HepG2 (cell line): Measurements from ENCODE around the gene DIAPH3. TPM values are rescaled to one million over a fixed set of nuclear protein-coding genes. Genes with fewer than 3 reads are reported as not detected.

Experiments used
- ATAC-seq: fragments of 200-7000 bp; cut with Tn5 transposase; 3 replicates; pipeline ENCODE4 v1.9.1; 2020; ENCODE audit warnings: mild to moderate bottlenecking, moderate library complexity
- BruUV-seq: library from RNA; stranded (reverse); fragments of 400-500 nt; replicated peaks from 2 replicates; lab custom pipeline; 2021; lab: Mats Ljungman, UMichigan
- CTCF ChIA-PET: fragments of 300-600 bp; formaldehyde crosslinking; extraction: SDS; loops from one replicate; lab custom pipeline; 2021; ENCODE audit warnings: low total read pairs, inconsistent platforms, low intra/inter-chr PET ratio; lab: Yijun Ruan, JAX
- POLR2A ChIA-PET: fragments of 350-600 bp; sonication (Branson Sonifier 250); formaldehyde crosslinking; loops from one replicate; lab custom pipeline; 2020; ENCODE audit warnings: antibody characterized with exemption, inconsistent platforms; lab: Yijun Ruan, JAX
- DNase-seq: peaks from one replicate; pipeline ENCODE4 v3.0.0-alpha.2; 2015; ENCODE audit warnings: low spot score
- FAIRE-seq: peaks from 3 replicates; lab custom pipeline; 2011; peaks lifted over from hg19 to GRCh38; lab: Jason Lieb, UNC
- H2AFZ ChIP-seq: one replicate; pipeline ENCODE4 v1.6.1; 2011; ENCODE audit warnings: low read length, inconsistent platforms
- H3K27ac ChIP-seq: fragments of 300-600 bp; 3 replicates; pipeline ENCODE4 v1.8.0; 2011; ENCODE audit warnings: mixed run types, mild to moderate bottlenecking, mixed read lengths, low read length, inconsistent platforms; ENCODE audit not compliant: insufficient read depth; ENCODE audit errors: extremely low read length
- H3K27me3 ChIP-seq, 2 experiments: fragments of 200-600 bp in 1 of 2; 2 replicates in 1 of 2; 3 replicates in 1 of 2; pipeline versions ENCODE4 v1.6.0 to v1.8.0; 2011; ENCODE audit warnings: low read length in 2 of 2, mild to moderate bottlenecking in 2 of 2, moderate library complexity in 2 of 2, inconsistent platforms in 1 of 2; ENCODE audit not compliant: insufficient read depth in 2 of 2, control insufficient read depth in 1 of 2
- H3K36me3 ChIP-seq, 2 experiments: fragments of 200-600 bp in 1 of 2; replicated peaks in 1 of 2; 2 replicates in 1 of 2; 3 replicates in 1 of 2; pipeline versions ENCODE4 v1.5.1 to v1.8.0; 2011; ENCODE audit warnings: low read length in 2 of 2, inconsistent platforms in 1 of 2; ENCODE audit not compliant: insufficient read depth in 2 of 2, control insufficient read depth in 1 of 2
- H3K4me1 ChIP-seq: 2 replicates; pipeline ENCODE4 v1.5.1; 2012; ENCODE audit warnings: low read length, inconsistent platforms; ENCODE audit not compliant: insufficient read depth
- H3K4me2 ChIP-seq: 2 replicates; pipeline ENCODE4 v1.6.0; 2011; ENCODE audit warnings: low read depth, low read length, inconsistent platforms
- H3K4me3 ChIP-seq, 3 experiments: fragments of 200-600 bp in 1 of 3; sonication (generic), shearing (Covaris generic) in 1 of 3; replicated peaks in 1 of 3; 2 replicates each; pipeline ENCODE4 v1.5.1; 2011 to 2016; ENCODE audit warnings: low read length in 3 of 3, inconsistent platforms in 2 of 3, low read depth in 2 of 3, mild to moderate bottlenecking in 2 of 3, control low read depth in 1 of 3, mixed read lengths in 1 of 3; ENCODE audit not compliant: insufficient read depth in 1 of 3
- H3K79me2 ChIP-seq: one replicate; pipeline ENCODE4 v1.6.1; 2011; ENCODE audit warnings: low read length, inconsistent platforms; ENCODE audit not compliant: insufficient read depth
- H3K9ac ChIP-seq: 2 replicates; pipeline ENCODE4 v1.6.0; 2011; ENCODE audit warnings: mild to moderate bottlenecking, low read depth, low read length, inconsistent platforms; ENCODE audit not compliant: insufficient read depth
- H3K9me3 ChIP-seq: 2 replicates; pipeline ENCODE4 v1.5.1; 2012; ENCODE audit warnings: mild to moderate bottlenecking, low read length
- H4K20me1 ChIP-seq: 2 replicates; pipeline ENCODE4 v1.6.0; 2011; ENCODE audit warnings: inconsistent platforms, mild to moderate bottlenecking, low read length, moderate library complexity; ENCODE audit not compliant: insufficient read depth
- CENPT ChIP-seq: sonication (generic); formaldehyde crosslinking; IDR thresholded peaks from 2 replicates; pipeline ENCODE4 v1.8.0; 2022; ENCODE audit warnings: low read depth, mild to moderate bottlenecking, moderate library complexity, missing genetic modification reagents
- DPF2 ChIP-seq: sonication (generic); formaldehyde crosslinking; IDR thresholded peaks from 2 replicates; pipeline ENCODE4 v1.4.0; 2020; ENCODE audit warnings: mild to moderate bottlenecking, low read depth, missing genetic modification reagents, borderline replicate concordance
- E2F2 ChIP-seq: sonication (generic); formaldehyde crosslinking; IDR thresholded peaks from 2 replicates; pipeline ENCODE4 v1.4.0; 2020; ENCODE audit warnings: missing genetic modification reagents, borderline replicate concordance
- KDM3A ChIP-seq: IDR thresholded peaks from 2 replicates; pipeline ENCODE4 v1.6.1; 2018; ENCODE audit warnings: low read depth, missing compliant biosample characterization
- MAFF ChIP-seq: IDR thresholded peaks from 2 replicates; pipeline ENCODE4 v1.6.1; 2011; ENCODE audit warnings: low read depth, low read length, improper control_type of control experiment
- NFYB ChIP-seq: sonication (generic); formaldehyde crosslinking; IDR thresholded peaks from 2 replicates; pipeline ENCODE4 v1.4.0; 2020; ENCODE audit warnings: missing genetic modification reagents
- SYNCRIP ChIP-seq: fragments of 200-400 bp; formaldehyde crosslinking; IDR thresholded peaks from 2 replicates; pipeline ENCODE4 v1.6.1; 2018; ENCODE audit warnings: mild to moderate bottlenecking, low read depth, low read length; ENCODE audit not compliant: insufficient read depth
- ZNF101 ChIP-seq: sonication (generic); formaldehyde crosslinking; IDR thresholded peaks from 2 replicates; pipeline ENCODE4 v1.4.0; 2020; ENCODE audit warnings: mild to moderate bottlenecking, low read depth, missing genetic modification reagents, borderline replicate concordance
- ZNF383 ChIP-seq: sonication (generic); formaldehyde crosslinking; IDR thresholded peaks from 2 replicates; pipeline ENCODE4 v1.4.0; 2020; ENCODE audit warnings: missing genetic modification reagents, mild to moderate bottlenecking, borderline replicate concordance
- ZNF646 ChIP-seq: sonication (generic); formaldehyde crosslinking; IDR thresholded peaks from 2 replicates; pipeline ENCODE4 v1.9.0; 2021; ENCODE audit warnings: mild to moderate bottlenecking, missing genetic modification reagents
- ZNF703 ChIP-seq: sonication (generic); formaldehyde crosslinking; IDR thresholded peaks from 2 replicates; pipeline ENCODE4 v1.5.1; 2020; ENCODE audit warnings: missing genetic modification reagents, mild to moderate bottlenecking, moderate library complexity, borderline replicate concordance
- WGBS: methylation state at CpG from one replicate; pipeline ENCODE4 v1.1.6; 2017; ENCODE audit warnings: low lambda C conversion rate; 5-methylcytosine and 5-hydroxymethylcytosine counted together
- in situ Hi-C: cut with HindIII; loops from 2 replicates; pipeline ENCODE4 v1.10.0; 2017; ENCODE audit warnings: low pct_unique_long_range_greater_than_20kb; ENCODE audit not compliant: extremely low pct_ligation_motif_present
- intact Hi-C: fragments of 100-400 bp; cut with micrococcal nuclease; formaldehyde crosslinking; loops from one replicate; pipeline ENCODE4 v1.10.0; 2022; ENCODE audit not compliant: unreplicated experiment
- polyA plus RNA-seq, 8 experiments: library from polyadenylated mRNA; depleted of rRNA in 3 of 8; stranded (reverse) in 7 of 8; unstranded in 1 of 8; fragments of >200 nt; fragmentation: Illumina TruSeq in 4 of 8; extraction: Trizol in 4 of 8; gene quantifications; 2 replicates each; pipeline versions ENCODE4 v1.2.1 to v1.2.3, GENCODE V29; 2011 to 2016; ENCODE audit warnings: low read depth in 4 of 8, missing spikeins in 1 of 8, mixed read lengths in 1 of 8; ENCODE audit not compliant: insufficient read depth in 1 of 8
- total RNA-seq, 5 experiments: library from RNA; depleted of rRNA; stranded (reverse); fragments of >200 nt; fragmentation: Illumina TruSeq; extraction: Trizol; gene quantifications; 2 replicates each; pipeline ENCODE4 v1.2.3, GENCODE V29; 2016; ENCODE audit warnings: low read depth in 1 of 5

DIAPH3 gene
- total and polyA plus RNA-seq, 2 of the 13 experiments (the other 11 are each of a cell fraction or from before 2014, with no cell fraction given) = 4.0 to 9.3 TPM

- no peak for TF ChIP-seq CENPT (CRISPR knock-in tag)
- TF ChIP-seq E2F2 (CRISPR knock-in tag) = no peak
Measured at GRCh38 chr13:59689057-59689456, 474.7 kb downstream of the DIAPH3 start (continued).

GRCh38 chr13:59686798-59687394, 476.8 kb downstream of the DIAPH3 start:
- ATAC-seq (no peak), DNase-seq (no peak), FAIRE-seq (no peak)
- no peak overlapping the region for H3K27ac ChIP-seq
- in situ Hi-C loops (loop anchor here (10.0 kb wide), 2 partner anchors 88 to 218 kb away; no protein-coding TSS in a partner anchor), intact Hi-C loops (no loop called here)
- H3K9ac ChIP-seq = no peak overlapping the region
- no peaks in the 10 kb centered on the region for H3K79me2 ChIP-seq
- TF ChIP-seq DPF2 (CRISPR knock-in tag) = no peak
- TF ChIP-seq MAFF = no peak
- TF ChIP-seq ZNF703 (CRISPR knock-in tag) = no peak
- no peak for TF ChIP-seq ZNF101 (CRISPR knock-in tag)
- no peak for TF ChIP-seq NFYB (CRISPR knock-in tag)
- TF ChIP-seq SYNCRIP = no peak
- TF ChIP-seq ZNF646 (CRISPR knock-in tag) = no peak
- no peak for TF ChIP-seq ZNF383 (CRISPR knock-in tag)
- TF ChIP-seq KDM3A (CRISPR knock-in tag) = no peak
- no peaks in the 10 kb centered on the region for H4K20me1 ChIP-seq
- H3K4me2 ChIP-seq = no peak overlapping the region
- ChIA-PET CTCF (no interaction called here), POLR2A (no interaction called here)
- H3K27me3 ChIP-seq = no peaks in the 10 kb centered on the region
- 89% methylated on average over 2 of the region's 2 CpGs for WGBS
- no peak overlapping the region for H3K4me3 ChIP-seq
- peaks cover 36% of the 10 kb centered on the region for H3K4me1 ChIP-seq
- no TSS peak for BruUV-seq
- no peaks in the 10 kb centered on the region for H3K36me3 ChIP-seq
- no peaks in the 10 kb centered on the region for H3K9me3 ChIP-seq
- H2AFZ ChIP-seq = no peak overlapping the region
